HepG2 (cell line): Measurements from ENCODE around the gene FAM76A. TPM values are rescaled to one million over a fixed set of nuclear protein-coding genes. Genes with fewer than 3 reads are reported as not detected.

Experiments
- ATAC-seq: fragments of 200-7000 bp; cut with Tn5 transposase; 3 replicates; pipeline ENCODE4 v1.9.1; 2020; ENCODE audit warnings: mild to moderate bottlenecking, moderate library complexity
- BruUV-seq: library from RNA; stranded (reverse); fragments of 400-500 nt; replicated peaks from 2 replicates; lab custom pipeline; 2021; lab: Mats Ljungman, UMichigan
- CTCF ChIA-PET: fragments of 300-600 bp; formaldehyde crosslinking; extraction: SDS; loops from one replicate; lab custom pipeline; 2021; ENCODE audit warnings: low total read pairs, inconsistent platforms, low intra/inter-chr PET ratio; lab: Yijun Ruan, JAX
- POLR2A ChIA-PET: fragments of 350-600 bp; sonication (Branson Sonifier 250); formaldehyde crosslinking; loops from one replicate; lab custom pipeline; 2020; ENCODE audit warnings: antibody characterized with exemption, inconsistent platforms; lab: Yijun Ruan, JAX
- DNase-seq: peaks from one replicate; pipeline ENCODE4 v3.0.0-alpha.2; 2015; ENCODE audit warnings: low spot score
- FAIRE-seq: peaks from 3 replicates; lab custom pipeline; 2011; peaks lifted over from hg19 to GRCh38; lab: Jason Lieb, UNC
- H2AFZ ChIP-seq: one replicate; pipeline ENCODE4 v1.6.1; 2011; ENCODE audit warnings: low read length, inconsistent platforms
- H3K27ac ChIP-seq: fragments of 300-600 bp; 3 replicates; pipeline ENCODE4 v1.8.0; 2011; ENCODE audit warnings: mixed run types, mild to moderate bottlenecking, mixed read lengths, low read length, inconsistent platforms; ENCODE audit not compliant: insufficient read depth; ENCODE audit errors: extremely low read length
- H3K27me3 ChIP-seq, 2 experiments: fragments of 200-600 bp in 1 of 2; 2 replicates in 1 of 2; 3 replicates in 1 of 2; pipeline versions ENCODE4 v1.6.0 to v1.8.0; 2011; ENCODE audit warnings: low read length in 2 of 2, mild to moderate bottlenecking in 2 of 2, moderate library complexity in 2 of 2, inconsistent platforms in 1 of 2; ENCODE audit not compliant: insufficient read depth in 2 of 2, control insufficient read depth in 1 of 2
- H3K36me3 ChIP-seq, 2 experiments: fragments of 200-600 bp in 1 of 2; replicated peaks in 1 of 2; 2 replicates in 1 of 2; 3 replicates in 1 of 2; pipeline versions ENCODE4 v1.5.1 to v1.8.0; 2011; ENCODE audit warnings: low read length in 2 of 2, inconsistent platforms in 1 of 2; ENCODE audit not compliant: insufficient read depth in 2 of 2, control insufficient read depth in 1 of 2
- H3K4me1 ChIP-seq: 2 replicates; pipeline ENCODE4 v1.5.1; 2012; ENCODE audit warnings: low read length, inconsistent platforms; ENCODE audit not compliant: insufficient read depth
- H3K4me2 ChIP-seq: 2 replicates; pipeline ENCODE4 v1.6.0; 2011; ENCODE audit warnings: low read depth, low read length, inconsistent platforms
- H3K4me3 ChIP-seq, 3 experiments: fragments of 200-600 bp in 1 of 3; sonication (generic), shearing (Covaris generic) in 1 of 3; replicated peaks in 1 of 3; 2 replicates each; pipeline ENCODE4 v1.5.1; 2011 to 2016; ENCODE audit warnings: low read length in 3 of 3, inconsistent platforms in 2 of 3, low read depth in 2 of 3, mild to moderate bottlenecking in 2 of 3, control low read depth in 1 of 3, mixed read lengths in 1 of 3; ENCODE audit not compliant: insufficient read depth in 1 of 3
- H3K79me2 ChIP-seq: one replicate; pipeline ENCODE4 v1.6.1; 2011; ENCODE audit warnings: low read length, inconsistent platforms; ENCODE audit not compliant: insufficient read depth
- H3K9ac ChIP-seq: 2 replicates; pipeline ENCODE4 v1.6.0; 2011; ENCODE audit warnings: mild to moderate bottlenecking, low read depth, low read length, inconsistent platforms; ENCODE audit not compliant: insufficient read depth
- H3K9me3 ChIP-seq: 2 replicates; pipeline ENCODE4 v1.5.1; 2012; ENCODE audit warnings: mild to moderate bottlenecking, low read length
- H4K20me1 ChIP-seq: 2 replicates; pipeline ENCODE4 v1.6.0; 2011; ENCODE audit warnings: inconsistent platforms, mild to moderate bottlenecking, low read length, moderate library complexity; ENCODE audit not compliant: insufficient read depth
- ATF1 ChIP-seq: IDR thresholded peaks from 2 replicates; pipeline ENCODE4 v1.6.1; 2016; ENCODE audit warnings: mild to moderate bottlenecking, control low read depth
- TIGD3 ChIP-seq: sonication (generic); formaldehyde crosslinking; IDR thresholded peaks from 2 replicates; pipeline ENCODE4 v1.5.1; 2020; ENCODE audit warnings: mild to moderate bottlenecking, missing genetic modification reagents, borderline replicate concordance
- ZBTB44 ChIP-seq: sonication (generic); formaldehyde crosslinking; IDR thresholded peaks from 2 replicates; pipeline ENCODE4 v1.4.0; 2020; ENCODE audit warnings: missing genetic modification reagents
- ZNF282 ChIP-seq: fragments of 450-650 bp; IDR thresholded peaks from 2 replicates; pipeline ENCODE4 v1.6.1; 2018; ENCODE audit not compliant: partially characterized antibody
- ZNF296 ChIP-seq: sonication (generic); formaldehyde crosslinking; conservative IDR thresholded peaks from 2 replicates; pipeline ENCODE4 v1.5.0; 2020; ENCODE audit warnings: mild to moderate bottlenecking, missing genetic modification reagents
- ZNF446 ChIP-seq: sonication (generic); formaldehyde crosslinking; IDR thresholded peaks from 2 replicates; pipeline ENCODE4 v1.5.0; 2020; ENCODE audit warnings: mild to moderate bottlenecking, missing genetic modification reagents
- WGBS: methylation state at CpG from one replicate; pipeline ENCODE4 v1.1.6; 2017; ENCODE audit warnings: low lambda C conversion rate; 5-methylcytosine and 5-hydroxymethylcytosine counted together
- in situ Hi-C: cut with HindIII; loops from 2 replicates; pipeline ENCODE4 v1.10.0; 2017; ENCODE audit warnings: low pct_unique_long_range_greater_than_20kb; ENCODE audit not compliant: extremely low pct_ligation_motif_present
- intact Hi-C: fragments of 100-400 bp; cut with micrococcal nuclease; formaldehyde crosslinking; loops from one replicate; pipeline ENCODE4 v1.10.0; 2022; ENCODE audit not compliant: unreplicated experiment
- polyA plus RNA-seq, 8 experiments: library from polyadenylated mRNA; depleted of rRNA in 3 of 8; stranded (reverse) in 7 of 8; unstranded in 1 of 8; fragments of >200 nt; fragmentation: Illumina TruSeq in 4 of 8; extraction: Trizol in 4 of 8; gene quantifications; 2 replicates each; pipeline versions ENCODE4 v1.2.1 to v1.2.3, GENCODE V29; 2011 to 2016; ENCODE audit warnings: low read depth in 4 of 8, missing spikeins in 1 of 8, mixed read lengths in 1 of 8; ENCODE audit not compliant: insufficient read depth in 1 of 8
- total RNA-seq, 5 experiments: library from RNA; depleted of rRNA; stranded (reverse); fragments of >200 nt; fragmentation: Illumina TruSeq; extraction: Trizol; gene quantifications; 2 replicates each; pipeline ENCODE4 v1.2.3, GENCODE V29; 2016; ENCODE audit warnings: low read depth in 1 of 5
- TF ChIP-seq, protein P1 (sequence below): sonication (generic); formaldehyde crosslinking; IDR thresholded peaks from 2 replicates; pipeline ENCODE4 v1.4.0; 2020; ENCODE audit warnings: missing genetic modification reagents, borderline replicate concordance

FAM76A gene
- total and polyA plus RNA-seq, 2 of the 13 experiments (the other 11 are each of a cell fraction or from before 2014, with no cell fraction given): 4.2 to 15.7 TPM

GRCh38 chr1:27755286-27755685, 29.5 kb downstream of the FAM76A start (continued):
- TF ChIP-seq, protein P1, sequence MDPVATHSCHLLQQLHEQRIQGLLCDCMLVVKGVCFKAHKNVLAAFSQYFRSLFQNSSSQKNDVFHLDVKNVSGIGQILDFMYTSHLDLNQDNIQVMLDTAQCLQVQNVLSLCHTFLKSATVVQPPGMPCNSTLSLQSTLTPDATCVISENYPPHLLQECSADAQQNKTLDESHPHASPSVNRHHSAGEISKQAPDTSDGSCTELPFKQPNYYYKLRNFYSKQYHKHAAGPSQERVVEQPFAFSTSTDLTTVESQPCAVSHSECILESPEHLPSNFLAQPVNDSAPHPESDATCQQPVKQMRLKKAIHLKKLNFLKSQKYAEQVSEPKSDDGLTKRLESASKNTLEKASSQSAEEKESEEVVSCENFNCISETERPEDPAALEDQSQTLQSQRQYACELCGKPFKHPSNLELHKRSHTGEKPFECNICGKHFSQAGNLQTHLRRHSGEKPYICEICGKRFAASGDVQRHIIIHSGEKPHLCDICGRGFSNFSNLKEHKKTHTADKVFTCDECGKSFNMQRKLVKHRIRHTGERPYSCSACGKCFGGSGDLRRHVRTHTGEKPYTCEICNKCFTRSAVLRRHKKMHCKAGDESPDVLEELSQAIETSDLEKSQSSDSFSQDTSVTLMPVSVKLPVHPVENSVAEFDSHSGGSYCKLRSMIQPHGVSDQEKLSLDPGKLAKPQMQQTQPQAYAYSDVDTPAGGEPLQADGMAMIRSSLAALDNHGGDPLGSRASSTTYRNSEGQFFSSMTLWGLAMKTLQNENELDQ (CRISPR knock-in tag): no peak
- TF ChIP-seq TIGD3 (CRISPR knock-in tag): no peak
- TF ChIP-seq ZBTB44 (CRISPR knock-in tag): no peak
- TF ChIP-seq ZNF296 (CRISPR knock-in tag): no peak
- TF ChIP-seq ZNF446 (CRISPR knock-in tag): no peak
- no peak for TF ChIP-seq ATF1 (CRISPR knock-in tag)

DNA sequence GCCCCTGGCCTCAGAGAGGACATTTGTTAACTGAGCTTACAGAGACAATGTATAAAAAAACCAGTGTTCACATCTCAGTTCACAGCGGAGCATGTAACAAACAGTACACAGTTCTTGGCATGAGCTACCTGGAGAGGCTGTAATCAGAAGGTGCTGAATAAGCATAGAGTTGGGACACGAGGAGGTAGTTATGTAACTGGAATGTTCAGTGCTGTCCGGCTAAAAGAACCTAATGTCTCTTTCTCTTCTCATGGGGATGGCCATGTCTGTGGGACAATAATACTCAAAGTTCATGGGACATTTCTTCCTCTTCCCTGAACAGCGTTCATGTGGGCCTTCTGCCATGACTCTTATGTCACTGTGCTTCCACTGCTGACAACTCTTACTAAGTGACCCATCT, 30.1 kb downstream of the FAM76A start:
- no peak for TF ChIP-seq ZNF282
- FAIRE-seq (no peak), ATAC-seq (no peak), DNase-seq (no peak)
- BruUV-seq: no TSS peak
- ChIA-PET POLR2A (no interaction called here), CTCF (no interaction called here)
- Histone ChIP-seq H3K4me3 (no peak overlapping the region), H3K27ac (no peak overlapping the region), H3K9ac (no peak overlapping the region), H2AFZ (no peak overlapping the region), H3K79me2 (no peaks in the 10 kb centered on the region), H3K4me2 (no peak overlapping the region), H3K36me3 (peaks cover 6 to 19% of the 10 kb centered on the region in 2 experiments; a peak in 4 of 5 replicates), H3K9me3 (no peaks in the 10 kb centered on the region), H4K20me1 (no peaks in the 10 kb centered on the region), H3K4me1 (no peaks in the 10 kb centered on the region), H3K27me3 (no peaks in the 10 kb centered on the region)
- 98% methylated on average over 4 of the region's 4 CpGs for WGBS
- in situ Hi-C loops: no loop called here
- intact Hi-C loops: no loop called here
